Right lobe of liver (tissue), 4 donors: Measurements from ENCODE around the gene PARL.

Experiments
- POLR2A ChIP-seq: fragments of 450-650 bp; IDR thresholded peaks from one replicate; pipeline ENCODE4 v1.6.1; 2017; ENCODE audit warnings: antibody characterized with exemption, mild to moderate bottlenecking
- TF ChIP-seq, protein P1 (sequence below), 4 donors: fragments of 200-600 bp in 3 of 4; fragments of 450-650 bp in 1 of 4; IDR thresholded peaks; one replicate each; pipeline versions ENCODE4 v1.5.1 to v1.8.0; 2016 to 2022; ENCODE audit warnings: antibody characterized with exemption in 4 of 4, mild to moderate bottlenecking in 2 of 4
- donor health status: DM: no; HTN: no; CAD: no.
- donor health status: DM: no; HTN: no; CAD: no.
- donor health status: DM: no; HTN: yes; CAD: no.

DNA sequence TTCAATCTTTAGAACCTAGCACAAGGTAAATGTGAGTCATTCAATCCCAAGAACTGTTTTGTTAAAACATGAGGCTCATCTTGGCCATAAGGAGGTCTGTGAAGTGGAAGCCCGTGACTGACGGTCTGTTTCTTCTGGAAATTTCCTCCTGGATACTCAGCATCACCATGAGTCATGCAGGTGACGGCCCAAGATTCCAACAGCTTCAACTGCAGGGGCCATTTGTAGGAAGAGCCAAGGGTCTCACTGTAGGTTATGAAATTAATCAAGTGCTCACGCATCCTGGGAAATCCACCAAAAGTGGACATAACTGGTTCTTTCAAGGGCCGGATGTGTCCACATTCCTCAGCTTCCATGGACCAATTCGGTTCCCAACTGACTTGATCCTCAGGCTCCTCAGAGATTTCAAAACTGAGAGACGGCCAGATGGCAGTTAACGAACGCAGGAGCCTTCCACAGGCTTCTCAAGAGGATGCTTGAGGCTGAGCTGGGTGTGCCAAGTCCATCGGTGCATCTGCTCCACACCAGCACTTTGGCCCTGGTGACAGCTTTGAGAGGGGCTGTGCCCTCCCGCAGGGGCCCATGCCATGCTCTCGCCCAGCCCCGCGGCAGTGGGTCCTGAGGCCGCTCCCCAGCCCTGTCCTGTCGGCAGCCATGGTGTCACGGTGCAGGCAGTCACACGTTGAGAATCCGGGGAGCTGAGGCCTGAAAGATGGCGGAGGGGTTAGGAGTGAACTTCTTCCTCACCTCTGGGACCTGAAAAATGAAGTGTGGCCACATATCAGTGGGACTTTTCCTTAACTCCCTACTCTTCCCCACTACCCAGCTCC, 67.8 kb downstream of the PARL start:
- TF ChIP-seq, protein P1, sequence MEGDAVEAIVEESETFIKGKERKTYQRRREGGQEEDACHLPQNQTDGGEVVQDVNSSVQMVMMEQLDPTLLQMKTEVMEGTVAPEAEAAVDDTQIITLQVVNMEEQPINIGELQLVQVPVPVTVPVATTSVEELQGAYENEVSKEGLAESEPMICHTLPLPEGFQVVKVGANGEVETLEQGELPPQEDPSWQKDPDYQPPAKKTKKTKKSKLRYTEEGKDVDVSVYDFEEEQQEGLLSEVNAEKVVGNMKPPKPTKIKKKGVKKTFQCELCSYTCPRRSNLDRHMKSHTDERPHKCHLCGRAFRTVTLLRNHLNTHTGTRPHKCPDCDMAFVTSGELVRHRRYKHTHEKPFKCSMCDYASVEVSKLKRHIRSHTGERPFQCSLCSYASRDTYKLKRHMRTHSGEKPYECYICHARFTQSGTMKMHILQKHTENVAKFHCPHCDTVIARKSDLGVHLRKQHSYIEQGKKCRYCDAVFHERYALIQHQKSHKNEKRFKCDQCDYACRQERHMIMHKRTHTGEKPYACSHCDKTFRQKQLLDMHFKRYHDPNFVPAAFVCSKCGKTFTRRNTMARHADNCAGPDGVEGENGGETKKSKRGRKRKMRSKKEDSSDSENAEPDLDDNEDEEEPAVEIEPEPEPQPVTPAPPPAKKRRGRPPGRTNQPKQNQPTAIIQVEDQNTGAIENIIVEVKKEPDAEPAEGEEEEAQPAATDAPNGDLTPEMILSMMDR (IDR thresholded peaks at IDR 0.05), result no peak
- no peak for TF ChIP-seq POLR2A
